ENCODE measurements around the gene NDUFAF4. TPM values are rescaled to one million over a fixed set of nuclear protein-coding genes. Genes with fewer than 3 reads are reported as not detected.

NDUFAF4 gene
- total and polyA plus RNA-seq, 2 donors (not counting 3 experiments of a cell fraction or from before 2014, with no cell fraction given) = 8.8 to 44.6 TPM

DNA sequence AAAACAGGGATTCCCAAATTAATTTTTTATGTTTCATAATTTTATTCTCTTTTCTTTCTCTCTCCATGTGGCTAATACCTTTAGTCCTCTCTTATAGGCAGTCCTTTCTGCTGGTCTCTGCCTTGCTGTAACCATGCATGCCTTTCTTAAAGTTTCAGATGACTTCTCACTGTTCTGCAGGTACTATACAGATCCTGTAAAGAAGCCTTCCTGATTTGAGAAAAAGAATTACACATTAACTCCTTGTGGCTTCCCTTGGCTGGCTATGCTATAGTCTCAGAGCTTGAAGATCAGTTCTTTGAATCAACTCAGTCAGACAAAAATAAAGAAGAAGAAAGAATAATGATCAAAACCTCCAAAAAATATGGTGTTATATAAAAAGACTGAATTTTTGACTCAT, 53.2 kb downstream of the NDUFAF4 start:
- dilution Hi-C loops (cut with MboI; ENCODE audit: extremely low pct_ligation_motif_present, low sequenced_read_pairs) = no loop called here
- no peak overlapping the region for H3K4me2 ChIP-seq (ENCODE audit: insufficient read depth, low read length)
- no peak for DNase-seq (ENCODE audit: low read depth, low spot score)
- FAIRE-seq = no peak
- no peaks in the 10 kb centered on the region for H3K9me1 ChIP-seq (replicated peaks; ENCODE audit: control insufficient read depth, extremely low read depth, insufficient read depth, low read length)
- H3K36me3 ChIP-seq (ENCODE audit: control insufficient read depth in 2 of 2, extremely low read depth in 1 of 2, insufficient read depth in 2 of 2, low read length in 2 of 2) = no peaks in the 10 kb centered on the region
- no peak overlapping the region for H2AFZ ChIP-seq (ENCODE audit: low read depth, low read length)
- intact Hi-C loops (cut with micrococcal nuclease) = no loop called here
- H3K27ac ChIP-seq (ENCODE audit: insufficient read depth, low read depth, low read length) = no peak overlapping the region
- no peak overlapping the region for H3K4me3 ChIP-seq (replicated peaks in 1 of 3; ENCODE audit: insufficient read depth in 1 of 3, low read depth in 1 of 3, low read length in 3 of 3)
- no peak overlapping the region for H3K9ac ChIP-seq (replicated peaks; ENCODE audit: extremely low read depth, insufficient read depth, low read length)
- BruUV-seq (replicated peaks) = no TSS peak
- H4K20me1 ChIP-seq (replicated peaks; ENCODE audit: control insufficient read depth, extremely low read depth, insufficient read depth, low read length) = no peaks in the 10 kb centered on the region
- no peaks in the 10 kb centered on the region for H3K4me1 ChIP-seq (ENCODE audit: control insufficient read depth, extremely low read depth, insufficient read depth, low read length)
- no peaks in the 10 kb centered on the region for H3K9me3 ChIP-seq (replicated peaks; ENCODE audit: control insufficient read depth, insufficient read depth, low read length)
- TF ChIP-seq, protein P1, sequence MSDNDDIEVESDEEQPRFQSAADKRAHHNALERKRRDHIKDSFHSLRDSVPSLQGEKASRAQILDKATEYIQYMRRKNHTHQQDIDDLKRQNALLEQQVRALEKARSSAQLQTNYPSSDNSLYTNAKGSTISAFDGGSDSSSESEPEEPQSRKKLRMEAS (IDR thresholded peaks at IDR 0.05; ENCODE audit: insufficient read depth, insufficient read length) = no peak
- no peak for TF ChIP-seq JUN (IDR thresholded peaks at IDR 0.05; ENCODE audit: borderline replicate concordance, insufficient read depth, insufficient read length, low read depth)
- TF ChIP-seq, protein P2, sequence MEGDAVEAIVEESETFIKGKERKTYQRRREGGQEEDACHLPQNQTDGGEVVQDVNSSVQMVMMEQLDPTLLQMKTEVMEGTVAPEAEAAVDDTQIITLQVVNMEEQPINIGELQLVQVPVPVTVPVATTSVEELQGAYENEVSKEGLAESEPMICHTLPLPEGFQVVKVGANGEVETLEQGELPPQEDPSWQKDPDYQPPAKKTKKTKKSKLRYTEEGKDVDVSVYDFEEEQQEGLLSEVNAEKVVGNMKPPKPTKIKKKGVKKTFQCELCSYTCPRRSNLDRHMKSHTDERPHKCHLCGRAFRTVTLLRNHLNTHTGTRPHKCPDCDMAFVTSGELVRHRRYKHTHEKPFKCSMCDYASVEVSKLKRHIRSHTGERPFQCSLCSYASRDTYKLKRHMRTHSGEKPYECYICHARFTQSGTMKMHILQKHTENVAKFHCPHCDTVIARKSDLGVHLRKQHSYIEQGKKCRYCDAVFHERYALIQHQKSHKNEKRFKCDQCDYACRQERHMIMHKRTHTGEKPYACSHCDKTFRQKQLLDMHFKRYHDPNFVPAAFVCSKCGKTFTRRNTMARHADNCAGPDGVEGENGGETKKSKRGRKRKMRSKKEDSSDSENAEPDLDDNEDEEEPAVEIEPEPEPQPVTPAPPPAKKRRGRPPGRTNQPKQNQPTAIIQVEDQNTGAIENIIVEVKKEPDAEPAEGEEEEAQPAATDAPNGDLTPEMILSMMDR (IDR thresholded peaks at IDR 0.05; ENCODE audit: extremely low read depth in 1 of 2, insufficient read depth in 1 of 2, low read depth in 1 of 2, low read length in 2 of 2) = no peak
- TF ChIP-seq POLR2A (IDR thresholded peaks at IDR 0.05; ENCODE audit: low read depth, low read length) = no peak
- no peak for TF ChIP-seq FOS (IDR thresholded peaks at IDR 0.05; ENCODE audit: borderline replicate concordance, insufficient read depth, low read length)
- TF ChIP-seq MYC (IDR thresholded peaks at IDR 0.05; ENCODE audit: low read depth, low read length) = no peak
- no peak for TF ChIP-seq POLR2AphosphoS5 (IDR thresholded peaks at IDR 0.05; ENCODE audit: insufficient read depth, low read depth, low read length)
- TF ChIP-seq GATA2 (IDR thresholded peaks at IDR 0.05; ENCODE audit: insufficient read depth, insufficient read length, low read depth, low read length) = no peak
- TF ChIP-seq EZH2 (IDR thresholded peaks at IDR 0.05; ENCODE audit: borderline replicate concordance, low read depth, low read length, severe bottlenecking) = no peak
- ChIA-PET CTCF (no interaction called here), POLR2A (no interaction called here)
- no peaks in the 10 kb centered on the region for H3K79me2 ChIP-seq (ENCODE audit: control insufficient read depth, insufficient read depth, low read length)
- peaks cover 0 to 7% of the 10 kb centered on the region in 2 experiments for H3K27me3 ChIP-seq (ENCODE audit: control insufficient read depth in 2 of 2, insufficient read depth in 2 of 2, low read length in 2 of 2)

Measured in endothelial cell of umbilical vein (primary cell).